GM12878 (cell line): ENCODE measurements around the gene TNRC6C. TPM values are rescaled to one million over a fixed set of nuclear protein-coding genes. Genes with fewer than 3 reads are reported as not detected.

Experiments used
- BACH1 ChIP-seq: fragments of 450-650 bp; IDR thresholded peaks from 2 replicates; pipeline ENCODE4 v1.6.1; 2017; ENCODE audit warnings: mild to moderate bottlenecking, borderline replicate concordance
- CBX3 ChIP-seq: fragments of 200-600 bp; sonication (generic); IDR thresholded peaks from 2 replicates; pipeline ENCODE4 v1.6.1; 2016; ENCODE audit warnings: low read depth, borderline replicate concordance
- EED ChIP-seq: sonication (generic); IDR thresholded peaks from 2 replicates; pipeline ENCODE4 v1.6.1; 2016; ENCODE audit warnings: antibody characterized with exemption, low read depth
- JUNB ChIP-seq: IDR thresholded peaks from 2 replicates; pipeline ENCODE4 v1.6.1; 2016; ENCODE audit warnings: antibody characterized with exemption, mild to moderate bottlenecking
- LARP7 ChIP-seq: fragments of 450-650 bp; IDR thresholded peaks from 2 replicates; pipeline ENCODE4 v1.6.1; 2017; ENCODE audit warnings: mild to moderate bottlenecking
- MXI1 ChIP-seq: fragments of 150-350 bp; IDR thresholded peaks from 2 replicates; pipeline ENCODE4 v1.6.1; 2011; ENCODE audit warnings: low read depth, mild to moderate bottlenecking, inconsistent platforms, low read length, improper control_type of control experiment
- PAX5 ChIP-seq: IDR thresholded peaks from 2 replicates; pipeline ENCODE4 v1.6.1; 2011; ENCODE audit warnings: low read depth, low read length, borderline replicate concordance
- POLR2AphosphoS2 ChIP-seq: IDR thresholded peaks from 2 replicates; pipeline ENCODE4 v1.6.1; 2011; ENCODE audit warnings: low read depth, mild to moderate bottlenecking, low read length, improper control_type of control experiment, moderate library complexity
- SP1 ChIP-seq: IDR thresholded peaks from one replicate; pipeline ENCODE4 v1.6.1; 2011; ENCODE audit warnings: low read depth, low read length
- YBX1 ChIP-seq: fragments of 450-650 bp; IDR thresholded peaks from 2 replicates; pipeline ENCODE4 v1.6.1; 2016; ENCODE audit warnings: antibody characterized with exemption
- ZBED1 ChIP-seq: IDR thresholded peaks from 2 replicates; pipeline ENCODE4 v1.6.1; 2016; ENCODE audit warnings: borderline replicate concordance
- ZNF24 ChIP-seq: fragments of 450-650 bp; IDR thresholded peaks from 2 replicates; pipeline ENCODE4 v1.6.1; 2017; ENCODE audit warnings: antibody characterized with exemption, mild to moderate bottlenecking
- polyA plus RNA-seq, 11 experiments: library from polyadenylated mRNA; depleted of rRNA in 4 of 11; unstranded in 6 of 11; stranded (reverse) in 5 of 11; fragments of >200 nt; fragmentation: Nextera tagmentation in 4 of 11; fragmentation: Illumina TruSeq in 1 of 11; extraction: Ambion mirVana in 4 of 11; extraction: Trizol in 1 of 11; gene quantifications; 1 replicate in 1 of 11; 2 replicates in 10 of 11; pipeline versions ENCODE4 v1.2.1 to v1.2.3, GENCODE V29; 2011 to 2016; ENCODE audit warnings: inconsistent platforms in 2 of 11, missing spikeins in 2 of 11, low read depth in 1 of 11
- total RNA-seq, 4 experiments: library from RNA; depleted of rRNA in 3 of 4; stranded (reverse); fragments of >200 nt in 3 of 4; fragmentation: Illumina TruSeq in 1 of 4; extraction: Trizol in 1 of 4; gene quantifications; 2 replicates each; pipeline versions ENCODE4 v1.2.1 to v1.2.3, GENCODE V29; 2013 to 2021
- TF ChIP-seq, protein P1 (sequence below): IDR thresholded peaks from 2 replicates; pipeline ENCODE4 v1.6.1; 2012; ENCODE audit warnings: low read depth, low read length, improper control_type of control experiment
- TF ChIP-seq, protein P2 (sequence below): fragments of 150-350 bp; IDR thresholded peaks from 2 replicates; pipeline ENCODE4 v1.6.1; 2014; ENCODE audit warnings: mild to moderate bottlenecking, low read depth, low read length
- TF ChIP-seq, protein P3 (sequence below): IDR thresholded peaks from 2 replicates; pipeline ENCODE4 v1.6.1; 2011; ENCODE audit warnings: borderline replicate concordance, low read depth, mild to moderate bottlenecking, moderate library complexity, low read length; ENCODE audit not compliant: insufficient read depth, poor library complexity, severe bottlenecking
- TF ChIP-seq, protein P4 (sequence below): fragments of 450-650 bp; IDR thresholded peaks from 2 replicates; pipeline ENCODE4 v1.6.1; 2018; ENCODE audit warnings: mild to moderate bottlenecking, low read depth, moderate library complexity; ENCODE audit not compliant: partially characterized antibody
- TF ChIP-seq, protein P5 (sequence below): IDR thresholded peaks from 2 replicates; pipeline ENCODE4 v1.6.1; 2011; ENCODE audit warnings: borderline replicate concordance, low read depth, mild to moderate bottlenecking, moderate library complexity, mixed read lengths, low read length; ENCODE audit not compliant: insufficient read depth; ENCODE audit errors: extremely low read length
- TF ChIP-seq, protein P6 (sequence below): fragments of 450-650 bp; IDR thresholded peaks from 2 replicates; pipeline ENCODE4 v1.6.1; 2014; ENCODE audit warnings: mild to moderate bottlenecking

TNRC6C gene
- total and polyA plus RNA-seq, 10 of the 15 experiments (the other 5 are each of a cell fraction or from before 2014, with no cell fraction given) = 0.40 to 6.1 (median 0.96) TPM

DNA sequence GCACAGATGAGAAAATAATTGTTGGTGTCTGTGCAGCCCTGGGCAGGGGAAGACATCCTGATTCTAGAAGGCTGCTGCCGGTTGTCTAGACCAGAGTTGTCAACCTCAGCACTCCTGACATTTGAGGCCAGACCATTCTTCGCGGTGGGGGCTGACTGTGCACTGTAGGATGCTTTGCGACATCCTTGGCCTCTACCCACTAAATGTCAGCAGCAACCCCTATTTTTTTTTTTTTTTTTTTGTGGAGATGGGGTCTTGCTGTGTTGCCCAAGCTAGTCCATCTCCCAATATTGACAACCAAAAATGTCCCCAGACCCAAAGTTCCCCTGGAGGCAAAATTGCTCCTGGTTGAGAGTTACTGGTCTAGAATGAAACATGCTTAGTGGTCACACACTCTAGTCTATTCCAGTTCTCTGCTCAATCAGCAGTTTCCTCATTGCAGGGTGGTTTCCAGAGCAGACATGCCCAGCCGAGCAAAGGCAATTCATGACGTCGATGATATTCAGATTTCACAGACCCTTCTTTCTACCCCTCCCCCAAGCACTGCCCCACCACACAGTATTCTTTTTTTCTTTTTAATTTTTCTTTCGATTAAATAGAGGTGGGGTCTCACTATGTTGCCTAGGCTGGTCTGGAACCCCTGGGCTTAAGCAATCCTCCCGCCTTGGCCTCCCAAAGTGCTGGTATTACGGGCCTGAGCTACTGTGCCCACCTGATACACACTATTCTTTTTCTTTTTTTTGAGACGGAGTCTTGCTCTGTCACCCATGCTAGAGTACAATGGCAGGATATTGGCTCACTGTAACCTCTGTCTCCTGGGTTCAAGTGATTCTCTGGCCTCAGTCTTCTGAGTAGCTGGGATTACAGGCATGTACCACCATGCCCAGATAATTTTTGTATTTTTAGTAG lies 196.7 kb downstream of the TNRC6C start (continued):
- peak; percentile 53 for TF ChIP-seq EED
- peak; percentile 90 for TF ChIP-seq SP1
- peak; percentile 58; the same call in 1 of the 2 replicates for TF ChIP-seq JUNB
- no peak for TF ChIP-seq BACH1
- TF ChIP-seq, protein P1, sequence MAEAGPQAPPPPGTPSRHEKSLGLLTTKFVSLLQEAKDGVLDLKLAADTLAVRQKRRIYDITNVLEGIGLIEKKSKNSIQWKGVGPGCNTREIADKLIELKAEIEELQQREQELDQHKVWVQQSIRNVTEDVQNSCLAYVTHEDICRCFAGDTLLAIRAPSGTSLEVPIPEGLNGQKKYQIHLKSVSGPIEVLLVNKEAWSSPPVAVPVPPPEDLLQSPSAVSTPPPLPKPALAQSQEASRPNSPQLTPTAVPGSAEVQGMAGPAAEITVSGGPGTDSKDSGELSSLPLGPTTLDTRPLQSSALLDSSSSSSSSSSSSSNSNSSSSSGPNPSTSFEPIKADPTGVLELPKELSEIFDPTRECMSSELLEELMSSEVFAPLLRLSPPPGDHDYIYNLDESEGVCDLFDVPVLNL = no peak
- peak; percentile 4; the same call in 1 of the 2 replicates for TF ChIP-seq ZBED1
- TF ChIP-seq, protein P2, sequence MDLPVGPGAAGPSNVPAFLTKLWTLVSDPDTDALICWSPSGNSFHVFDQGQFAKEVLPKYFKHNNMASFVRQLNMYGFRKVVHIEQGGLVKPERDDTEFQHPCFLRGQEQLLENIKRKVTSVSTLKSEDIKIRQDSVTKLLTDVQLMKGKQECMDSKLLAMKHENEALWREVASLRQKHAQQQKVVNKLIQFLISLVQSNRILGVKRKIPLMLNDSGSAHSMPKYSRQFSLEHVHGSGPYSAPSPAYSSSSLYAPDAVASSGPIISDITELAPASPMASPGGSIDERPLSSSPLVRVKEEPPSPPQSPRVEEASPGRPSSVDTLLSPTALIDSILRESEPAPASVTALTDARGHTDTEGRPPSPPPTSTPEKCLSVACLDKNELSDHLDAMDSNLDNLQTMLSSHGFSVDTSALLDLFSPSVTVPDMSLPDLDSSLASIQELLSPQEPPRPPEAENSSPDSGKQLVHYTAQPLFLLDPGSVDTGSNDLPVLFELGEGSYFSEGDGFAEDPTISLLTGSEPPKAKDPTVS = no peak
- TF ChIP-seq, protein P3, sequence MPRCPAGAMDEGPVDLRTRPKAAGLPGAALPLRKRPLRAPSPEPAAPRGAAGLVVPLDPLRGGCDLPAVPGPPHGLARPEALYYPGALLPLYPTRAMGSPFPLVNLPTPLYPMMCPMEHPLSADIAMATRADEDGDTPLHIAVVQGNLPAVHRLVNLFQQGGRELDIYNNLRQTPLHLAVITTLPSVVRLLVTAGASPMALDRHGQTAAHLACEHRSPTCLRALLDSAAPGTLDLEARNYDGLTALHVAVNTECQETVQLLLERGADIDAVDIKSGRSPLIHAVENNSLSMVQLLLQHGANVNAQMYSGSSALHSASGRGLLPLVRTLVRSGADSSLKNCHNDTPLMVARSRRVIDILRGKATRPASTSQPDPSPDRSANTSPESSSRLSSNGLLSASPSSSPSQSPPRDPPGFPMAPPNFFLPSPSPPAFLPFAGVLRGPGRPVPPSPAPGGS = no peak
- peak; percentile 87 for TF ChIP-seq PAX5
- TF ChIP-seq, protein P4, sequence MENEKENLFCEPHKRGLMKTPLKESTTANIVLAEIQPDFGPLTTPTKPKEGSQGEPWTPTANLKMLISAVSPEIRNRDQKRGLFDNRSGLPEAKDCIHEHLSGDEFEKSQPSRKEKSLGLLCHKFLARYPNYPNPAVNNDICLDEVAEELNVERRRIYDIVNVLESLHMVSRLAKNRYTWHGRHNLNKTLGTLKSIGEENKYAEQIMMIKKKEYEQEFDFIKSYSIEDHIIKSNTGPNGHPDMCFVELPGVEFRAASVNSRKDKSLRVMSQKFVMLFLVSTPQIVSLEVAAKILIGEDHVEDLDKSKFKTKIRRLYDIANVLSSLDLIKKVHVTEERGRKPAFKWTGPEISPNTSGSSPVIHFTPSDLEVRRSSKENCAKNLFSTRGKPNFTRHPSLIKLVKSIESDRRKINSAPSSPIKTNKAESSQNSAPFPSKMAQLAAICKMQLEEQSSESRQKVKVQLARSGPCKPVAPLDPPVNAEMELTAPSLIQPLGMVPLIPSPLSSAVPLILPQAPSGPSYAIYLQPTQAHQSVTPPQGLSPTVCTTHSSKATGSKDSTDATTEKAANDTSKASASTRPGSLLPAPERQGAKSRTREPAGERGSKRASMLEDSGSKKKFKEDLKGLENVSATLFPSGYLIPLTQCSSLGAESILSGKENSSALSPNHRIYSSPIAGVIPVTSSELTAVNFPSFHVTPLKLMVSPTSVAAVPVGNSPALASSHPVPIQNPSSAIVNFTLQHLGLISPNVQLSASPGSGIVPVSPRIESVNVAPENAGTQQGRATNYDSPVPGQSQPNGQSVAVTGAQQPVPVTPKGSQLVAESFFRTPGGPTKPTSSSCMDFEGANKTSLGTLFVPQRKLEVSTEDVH = peak; percentile 69
- peak; percentile 77 for TF ChIP-seq POLR2AphosphoS2
- TF ChIP-seq, protein P5, sequence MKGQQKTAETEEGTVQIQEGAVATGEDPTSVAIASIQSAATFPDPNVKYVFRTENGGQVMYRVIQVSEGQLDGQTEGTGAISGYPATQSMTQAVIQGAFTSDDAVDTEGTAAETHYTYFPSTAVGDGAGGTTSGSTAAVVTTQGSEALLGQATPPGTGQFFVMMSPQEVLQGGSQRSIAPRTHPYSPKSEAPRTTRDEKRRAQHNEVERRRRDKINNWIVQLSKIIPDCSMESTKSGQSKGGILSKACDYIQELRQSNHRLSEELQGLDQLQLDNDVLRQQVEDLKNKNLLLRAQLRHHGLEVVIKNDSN = no peak
- 0 out of 2 replicates have a peak, but pooled peaks have one; percentile 34 for TF ChIP-seq MXI1
- 0 out of 2 replicates have a peak, but pooled peaks have one; percentile 13 for TF ChIP-seq YBX1
- TF ChIP-seq, protein P6, sequence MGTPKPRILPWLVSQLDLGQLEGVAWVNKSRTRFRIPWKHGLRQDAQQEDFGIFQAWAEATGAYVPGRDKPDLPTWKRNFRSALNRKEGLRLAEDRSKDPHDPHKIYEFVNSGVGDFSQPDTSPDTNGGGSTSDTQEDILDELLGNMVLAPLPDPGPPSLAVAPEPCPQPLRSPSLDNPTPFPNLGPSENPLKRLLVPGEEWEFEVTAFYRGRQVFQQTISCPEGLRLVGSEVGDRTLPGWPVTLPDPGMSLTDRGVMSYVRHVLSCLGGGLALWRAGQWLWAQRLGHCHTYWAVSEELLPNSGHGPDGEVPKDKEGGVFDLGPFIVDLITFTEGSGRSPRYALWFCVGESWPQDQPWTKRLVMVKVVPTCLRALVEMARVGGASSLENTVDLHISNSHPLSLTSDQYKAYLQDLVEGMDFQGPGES = no peak; the same call in 1 of the 2 replicates
- no peak for TF ChIP-seq CBX3
- TF ChIP-seq LARP7 = no peak
- no peak; the same call in 1 of the 2 replicates for TF ChIP-seq ZNF24
